SK-N-MC (cell line): Measurements from ENCODE around the gene CCNT2.

Experiments
- EZH2 ChIP-seq: fragments of 200-600 bp; sonication (generic); IDR thresholded peaks from one replicate; pipeline ENCODE4 v1.6.1; 2017; ENCODE audit warnings: antibody characterized with exemption
- POLR2AphosphoS5 ChIP-seq: IDR thresholded peaks from 2 replicates; pipeline ENCODE4 v1.6.1; 2012; ENCODE audit warnings: mild to moderate bottlenecking, low read depth, low read length, borderline replicate concordance

GRCh38 chr2:134910763-134911399 is 7.7 kb upstream of the CCNT2 start:
- TF ChIP-seq EZH2: no peak
- no peak for TF ChIP-seq POLR2AphosphoS5
